K562 (cell line): ENCODE measurements around the gene ZNF316. TPM values are rescaled to one million over a fixed set of nuclear protein-coding genes. Genes with fewer than 3 reads are reported as not detected.
A peak's percentile ranks its signal among the peaks of the same experiment; 100 is the strongest.

Experiments used
- ATAC-seq: fragments of 200-7000 bp; cut with Tn5 transposase; 3 replicates; pipeline ENCODE4 v1.9.1; 2020; ENCODE audit warnings: moderate library complexity
- BruUV-seq: library from RNA; stranded (reverse); fragments of 400-500 nt; replicated peaks from 2 replicates; lab custom pipeline; 2021; lab: Mats Ljungman, UMichigan
- CTCF ChIA-PET: fragments of 300-600 bp; formaldehyde crosslinking; extraction: SDS; loops from one replicate; lab custom pipeline; 2021; ENCODE audit warnings: low intra/inter-chr PET ratio; lab: Yijun Ruan, JAX
- POLR2A ChIA-PET: fragments of 300-600, 350-650 bp; sonication (Branson Sonifier 250); formaldehyde crosslinking; extraction: SDS; loops from one replicate; lab custom pipeline; 2021; ENCODE audit warnings: antibody characterized with exemption, inconsistent platforms; lab: Yijun Ruan, JAX
- DNase-seq, 4 experiments: peaks; one replicate each; pipeline versions ENCODE4 v3.0.0 to v3.0.0-alpha.2; 2011 to 2018; ENCODE audit warnings: low spot score in 3 of 4, mixed read lengths in 3 of 4; ENCODE audit errors: extremely low read depth in 1 of 4
- FAIRE-seq: peaks from 2 replicates; lab custom pipeline; 2011; peaks lifted over from hg19 to GRCh38; lab: Jason Lieb, UNC
- H2AFZ ChIP-seq: 2 replicates; pipeline ENCODE4 v1.6.0; 2011; ENCODE audit warnings: low read depth, low read length, control low read depth, inconsistent platforms
- H3K27ac ChIP-seq: fragments of 200-600 bp; 3 replicates; pipeline ENCODE4 v1.8.0; 2011; ENCODE audit warnings: low read depth, mild to moderate bottlenecking, control low read depth, inconsistent platforms, low read length, moderate library complexity, mixed read lengths; ENCODE audit errors: extremely low read depth
- H3K27me3 ChIP-seq, 2 experiments: fragments of 300-600 bp in 1 of 2; 2 replicates in 1 of 2; 3 replicates in 1 of 2; pipeline versions ENCODE4 v1.6.0 to v1.8.0; 2011; ENCODE audit warnings: inconsistent platforms in 2 of 2, low read length in 2 of 2, mild to moderate bottlenecking in 1 of 2, mixed read lengths in 1 of 2, moderate library complexity in 1 of 2; ENCODE audit not compliant: control insufficient read depth in 2 of 2, insufficient read depth in 2 of 2
- H3K36me3 ChIP-seq: fragments of 300-600 bp; 3 replicates; pipeline ENCODE4 v1.8.0; 2011; ENCODE audit warnings: mild to moderate bottlenecking, low read length, inconsistent platforms; ENCODE audit not compliant: control insufficient read depth, insufficient read depth
- H3K4me1 ChIP-seq, 2 experiments: fragments of 200-600 bp in 1 of 2; replicated peaks in 1 of 2; 2 replicates in 1 of 2; 3 replicates in 1 of 2; pipeline versions ENCODE4 v1.5.1 to v1.8.0; 2011; ENCODE audit warnings: inconsistent platforms in 2 of 2, low read length in 2 of 2, mild to moderate bottlenecking in 1 of 2, mixed read lengths in 1 of 2, moderate library complexity in 1 of 2; ENCODE audit not compliant: control insufficient read depth in 2 of 2, insufficient read depth in 2 of 2
- H3K4me2 ChIP-seq: 2 replicates; pipeline ENCODE4 v1.6.1; 2011; ENCODE audit warnings: low read length, control low read depth, inconsistent platforms, mixed read lengths; ENCODE audit not compliant: insufficient read depth
- H3K4me3 ChIP-seq: fragments of 200-600 bp; sonication (generic), shearing (Covaris generic); 2 replicates; pipeline ENCODE4 v1.5.1; 2016; ENCODE audit warnings: control low read depth, inconsistent platforms
- H3K79me2 ChIP-seq: fragments of 200-600 bp; 3 replicates; pipeline ENCODE4 v1.8.0; 2011; ENCODE audit warnings: low read length, inconsistent platforms; ENCODE audit not compliant: control insufficient read depth, insufficient read depth
- H3K9ac ChIP-seq, 2 experiments: 2 replicates each; pipeline versions ENCODE4 v1.6.0 to v1.6.1; 2011; ENCODE audit warnings: low read depth in 2 of 2, low read length in 2 of 2, control low read depth in 1 of 2, inconsistent platforms in 1 of 2, mild to moderate bottlenecking in 1 of 2, mixed read lengths in 1 of 2; ENCODE audit not compliant: insufficient read depth in 1 of 2
- H3K9me1 ChIP-seq: one replicate; pipeline ENCODE4 v1.6.0; 2011; ENCODE audit warnings: inconsistent platforms, mild to moderate bottlenecking, low read length, moderate library complexity; ENCODE audit not compliant: control insufficient read depth, insufficient read depth
- H3K9me3 ChIP-seq: replicated peaks from 2 replicates; pipeline ENCODE4 v1.5.1; 2011; ENCODE audit warnings: low read depth, low read length, inconsistent platforms; ENCODE audit not compliant: control insufficient read depth, insufficient read depth
- H4K20me1 ChIP-seq: replicated peaks from 2 replicates; pipeline ENCODE4 v1.6.1; 2011; ENCODE audit warnings: low read length, inconsistent platforms, mixed read lengths; ENCODE audit not compliant: control insufficient read depth, insufficient read depth
- ARNT ChIP-seq, 2 experiments: fragments of 450-650 bp; IDR thresholded peaks; 2 replicates each; pipeline ENCODE4 v1.6.1; 2016; ENCODE audit warnings: mild to moderate bottlenecking in 1 of 2
- CBX3 ChIP-seq, 2 experiments: IDR thresholded peaks; 1 replicate in 1 of 2; 2 replicates in 1 of 2; pipeline ENCODE4 v1.6.1; 2012; ENCODE audit warnings: inconsistent platforms in 2 of 2, low read length in 2 of 2, borderline replicate concordance in 1 of 2, control low read depth in 1 of 2
- CHD2 ChIP-seq: IDR thresholded peaks from 2 replicates; pipeline ENCODE4 v1.6.1; 2011; ENCODE audit warnings: low read depth, low read length
- CXXC5 ChIP-seq: fragments of 250-450 bp; sonication (Bioruptor Pico); IDR thresholded peaks from 2 replicates; pipeline ENCODE4 v1.8.0; 2022; ENCODE audit warnings: inconsistent platforms, mild to moderate bottlenecking, moderate library complexity
- DEAF1 ChIP-seq: fragments of 450-650 bp; formaldehyde crosslinking; IDR thresholded peaks from 2 replicates; pipeline ENCODE4 v1.4.0; 2020; ENCODE audit warnings: mild to moderate bottlenecking, moderate library complexity
- HDAC8 ChIP-seq: fragments of 450-650 bp; IDR thresholded peaks from 2 replicates; pipeline ENCODE4 v1.6.1; 2016; ENCODE audit warnings: mild to moderate bottlenecking, missing genetic modification characterization, moderate library complexity, missing compliant biosample characterization
- L3MBTL2 ChIP-seq: fragments of 450-650 bp; IDR thresholded peaks from 2 replicates; pipeline ENCODE4 v1.6.1; 2016; ENCODE audit warnings: mild to moderate bottlenecking, moderate library complexity
- MAX ChIP-seq: sonication (generic); formaldehyde crosslinking; IDR thresholded peaks from 2 replicates; pipeline ENCODE4 v1.9.0; 2022; ENCODE audit warnings: mild to moderate bottlenecking, missing genetic modification reagents
- POLR2A ChIP-seq: fragments of 450-650 bp; conservative IDR thresholded peaks from 2 replicates; pipeline ENCODE4 v1.6.1; 2016
- PPARD ChIP-seq: fragments of 250-450 bp; sonication (Bioruptor Pico); IDR thresholded peaks from 2 replicates; pipeline ENCODE4 v1.8.0; 2022; ENCODE audit warnings: inconsistent platforms, mild to moderate bottlenecking, moderate library complexity
- STAT5A ChIP-seq: IDR thresholded peaks from 2 replicates; pipeline ENCODE4 v1.6.1; 2012; ENCODE audit warnings: low read length, inconsistent platforms, borderline replicate concordance
- THRB ChIP-seq: fragments of 450-650 bp; formaldehyde crosslinking; conservative IDR thresholded peaks from 2 replicates; pipeline ENCODE4 v1.4.0; 2022; ENCODE audit warnings: mild to moderate bottlenecking, missing genetic modification characterization
- ZNF134 ChIP-seq: fragments of 250-450 bp; sonication (Bioruptor Pico); conservative IDR thresholded peaks from 2 replicates; pipeline ENCODE4 v1.4.0; 2020
- ZNF143 ChIP-seq: sonication (generic); formaldehyde crosslinking; IDR thresholded peaks from 2 replicates; pipeline ENCODE4 v1.9.0; 2022; ENCODE audit warnings: mild to moderate bottlenecking, missing genetic modification reagents
- ZNF274 ChIP-seq: IDR thresholded peaks from 2 replicates; pipeline ENCODE4 v1.6.1; 2011; ENCODE audit warnings: low read depth, mild to moderate bottlenecking, low read length, moderate library complexity, borderline replicate concordance
- ZNF277 ChIP-seq: fragments of 250-450 bp; sonication (Bioruptor Pico); IDR thresholded peaks from 2 replicates; pipeline ENCODE4 v1.8.0; 2022; ENCODE audit warnings: inconsistent platforms, mild to moderate bottlenecking, moderate library complexity, borderline replicate concordance
- ZNF655 ChIP-seq: fragments of 250-450 bp; sonication (Bioruptor Pico); IDR thresholded peaks from 2 replicates; pipeline ENCODE4 v1.5.0; 2021
- WGBS: fragments of 100-300 bp; shearing (Covaris generic); methylation state at CpG from one replicate; pipeline ENCODE4 v1.1.6; 2016; ENCODE audit warnings: low coverage, mixed read lengths; ENCODE audit not compliant: insufficient coverage; ENCODE audit errors: missing lambda C conversion rate; 5-methylcytosine and 5-hydroxymethylcytosine counted together
- in situ Hi-C: fragments of 300-500 bp; cut with MboI; formaldehyde crosslinking; loops from 4 replicates; pipeline ENCODE4 v1.15.0; 2018; ENCODE audit warnings: inconsistent platforms, mixed read lengths
- intact Hi-C: fragments of 100-400 bp; cut with micrococcal nuclease; formaldehyde crosslinking; loops from 2 replicates; pipeline ENCODE4 v1.14.2; 2022
- polyA plus RNA-seq, 8 experiments: library from polyadenylated mRNA; depleted of rRNA in 4 of 8; stranded (reverse) in 5 of 8; unstranded in 3 of 8; fragments of >200 nt; fragmentation: Nextera tagmentation in 2 of 8; fragmentation: Illumina TruSeq in 1 of 8; extraction: Ambion mirVana in 2 of 8; extraction: Trizol in 1 of 8; gene quantifications; 2 replicates each; pipeline versions ENCODE4 v1.2.1 to v1.2.3, GENCODE V29; 2011 to 2014; ENCODE audit warnings: inconsistent platforms in 1 of 8, missing spikeins in 1 of 8
- total RNA-seq, 7 experiments: library from RNA; depleted of rRNA in 6 of 7; stranded (reverse); fragments of >200 nt in 6 of 7; fragmentation: Illumina TruSeq in 2 of 7; extraction: Trizol in 2 of 7; gene quantifications; 2 replicates each; pipeline versions ENCODE4 v1.2.1 to v1.2.3, GENCODE V29; 2011 to 2021; ENCODE audit warnings: low replicate concordance in 1 of 7

ZNF316 gene
- total and polyA plus RNA-seq, 9 of the 15 experiments (the other 6 are each of a cell fraction or from before 2014, with no cell fraction given) = 0.10 to 34.0 (median 8.6) TPM

GRCh38 chr7:6680146-6680545 is 43.0 kb downstream of the ZNF316 start (continued):
- no peak for TF ChIP-seq ZNF277
- no peak for TF ChIP-seq ZNF274
- TF ChIP-seq MAX = no peak
- no peak for TF ChIP-seq ZNF655 (CRISPR knock-in tag)
- TF ChIP-seq HDAC8 (tag) = no peak
- no peak for TF ChIP-seq CXXC5
- no peak for TF ChIP-seq PPARD (CRISPR knock-in tag)
- TF ChIP-seq ZNF143 (CRISPR knock-in tag) = no peak

GRCh38 chr7:6691103-6691502 is 54.0 kb downstream of the ZNF316 start:
- ATAC-seq (no peak), FAIRE-seq (no peak), DNase-seq (no peak)
- H3K4me3 ChIP-seq = no peak overlapping the region
- no TSS peak for BruUV-seq
- H3K9me1 ChIP-seq = no peaks in the 10 kb centered on the region
- intact Hi-C loops (no loop called here), in situ Hi-C loops (no loop called here)
- H3K4me2 ChIP-seq = no peak overlapping the region
- no peaks in the 10 kb centered on the region for H3K79me2 ChIP-seq
- WGBS = 96% methylated on average over 4 of the region's 4 CpGs
- no peaks in the 10 kb centered on the region for H3K27me3 ChIP-seq
- H3K9ac ChIP-seq = no peak overlapping the region
- H3K27ac ChIP-seq = no peak overlapping the region
- POLR2A ChIA-PET = no interaction called here
- no peak overlapping the region for H2AFZ ChIP-seq
- no peaks in the 10 kb centered on the region for H3K4me1 ChIP-seq
- H3K9me3 ChIP-seq = peaks cover 77% of the 10 kb centered on the region
- CTCF ChIA-PET = no interaction called here
- H4K20me1 ChIP-seq = no peaks in the 10 kb centered on the region
- H3K36me3 ChIP-seq = peaks cover 88% of the 10 kb centered on the region
- TF ChIP-seq CBX3 (IDR thresholded peaks at IDR 0.05; ENCODE audit: borderline replicate concordance in 1 of 2, low read length in 2 of 2) = peak in 1 of 2 experiments; percentile 97; a peak in 1 of 3 replicates
- no peak for TF ChIP-seq ZNF134 (CRISPR knock-in tag)
- TF ChIP-seq ARNT (IDR thresholded peaks at IDR 0.05) = 0 out of 4 replicates have a peak, but pooled peaks of 1 of the 2 experiments have one; percentile 38
- TF ChIP-seq DEAF1 (CRISPR knock-in tag) = no peak
- no peak for TF ChIP-seq L3MBTL2
- 0 out of 2 replicates have a peak, but pooled peaks have one; percentile 8 for TF ChIP-seq STAT5A
- 0 out of 2 replicates have a peak, but pooled peaks have one; percentile 20 for TF ChIP-seq POLR2A
- TF ChIP-seq CHD2 = 0 out of 2 replicates have a peak, but pooled peaks have one; percentile 3
- TF ChIP-seq THRB (CRISPR knock-in tag) = no peak
